Brain pericyte (primary cell): ENCODE measurements around the gene ETFBKMT.
"Not testable (repeated sequence)": the region's sequence is repeated elsewhere in the genome, so short reads cannot be mapped to it uniquely, and the experiment has no call there.

ENCODE experiments used
- DNase-seq: peaks from one replicate; pipeline ENCODE4 v3.0.0-alpha.2; 2012; ENCODE audit warnings: low read depth, low spot score

Gene ETFBKMT

DNA sequence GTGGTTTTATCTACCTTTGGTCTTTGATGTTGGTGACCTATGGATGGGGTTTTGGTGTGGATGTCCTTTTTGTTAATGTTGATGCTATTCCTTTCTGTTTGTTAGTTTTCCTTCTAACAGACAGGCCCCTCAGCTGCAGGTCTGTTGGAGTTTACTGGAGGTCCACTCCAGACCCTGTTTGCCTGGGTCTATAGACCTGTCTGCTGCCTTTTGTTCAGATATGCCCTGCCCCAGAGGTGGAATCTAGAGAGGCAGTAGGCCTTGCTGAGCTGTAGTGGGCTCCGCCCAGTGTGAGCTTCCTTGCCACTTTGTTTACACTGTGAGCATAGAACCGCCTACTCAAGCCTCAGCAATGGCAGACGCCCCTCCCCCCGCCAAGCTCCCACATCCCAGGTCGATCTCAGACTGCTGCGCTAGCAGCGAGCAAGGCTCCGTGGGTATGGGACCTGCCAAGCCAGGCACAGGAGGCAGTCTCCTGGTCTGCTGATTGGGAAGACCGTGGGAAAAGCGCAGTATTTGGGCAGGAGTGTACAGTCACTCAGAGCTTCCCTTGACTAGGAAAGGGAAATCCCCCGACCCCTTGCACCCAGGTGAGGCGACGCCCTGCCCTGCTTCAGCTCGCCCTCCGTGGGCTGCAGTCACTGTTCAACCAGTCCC is 59.2 kb downstream of the ETFBKMT start:
- not testable (repeated sequence) for DNase-seq

GRCh38 chr12:31722580-31722979 is 63.1 kb downstream of the ETFBKMT start:
- no peak for DNase-seq
